ENCODE data around the gene GPATCH8. TPM values are rescaled to one million over a fixed set of nuclear protein-coding genes. Genes with fewer than 3 reads are reported as not detected.
"Not testable (repeated sequence)": the region's sequence is repeated elsewhere in the genome, so short reads cannot be mapped to it uniquely, and the experiment has no call there.

GPATCH8 gene
- total RNA-seq, 4 donors from 2014 or later = 39.6 to 91.6 (median 48.3) TPM

DNA sequence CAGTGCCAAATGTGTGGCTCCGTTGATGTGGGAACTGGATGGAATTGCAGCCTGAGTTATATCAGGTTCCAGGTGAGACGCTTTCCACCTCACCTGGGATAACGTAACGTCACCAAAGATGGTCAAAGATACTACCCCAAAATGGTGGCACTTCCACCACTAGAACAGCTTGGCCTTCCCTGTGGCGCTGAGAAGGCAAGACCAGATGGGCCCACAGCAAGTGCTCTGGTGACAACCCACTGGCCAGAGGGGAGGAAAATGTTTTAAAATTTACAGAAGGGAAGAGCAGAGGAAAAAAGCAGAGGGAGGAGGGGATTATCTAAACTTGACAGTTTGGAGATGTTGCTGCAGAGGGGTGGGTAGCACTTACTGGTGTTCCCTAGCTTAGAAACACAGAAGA lies 106.3 kb downstream of the GPATCH8 start:
- TF ChIP-seq CTCF (IDR thresholded peaks at IDR 0.05) = no peak
- Histone ChIP-seq H3K4me1 (no peaks in the 10 kb centered on the region), H3K4me3 (no peak overlapping the region), H3K36me3 (peaks cover 0 to 50% (median 0%) of the 10 kb centered on the region in 3 donors), H3K27ac (no peak overlapping the region), H3K9me3 (no peaks in the 10 kb centered on the region), H3K27me3 (no peaks in the 10 kb centered on the region)
- DNase-seq = no peak

GRCh38 chr17:44394833-44395232 lies 108.4 kb downstream of the GPATCH8 start:
- Histone ChIP-seq H3K27me3 (no peaks in the 10 kb centered on the region), H3K4me3 (no peak overlapping the region), H3K36me3 (peaks cover 0 to 29% (median 0%) of the 10 kb centered on the region in 3 donors), H3K4me1 (no peaks in the 10 kb centered on the region), H3K9me3 (no peaks in the 10 kb centered on the region), H3K27ac (no peak overlapping the region)
- DNase-seq = no peak
- TF ChIP-seq CTCF (IDR thresholded peaks at IDR 0.05) (no peak), POLR2A (IDR thresholded peaks at IDR 0.05) (no peak)

- not testable (repeated sequence) for H3K4me1 ChIP-seq, H3K27me3 ChIP-seq, H3K27ac ChIP-seq, H3K9me3 ChIP-seq, H3K4me3 ChIP-seq, DNase-seq
- H3K36me3 ChIP-seq = peaks cover 0 to 22% (median 0%) of the 10 kb centered on the region in 3 donors
Observed at GRCh38 chr17:44394112-44394511, 109.1 kb downstream of the GPATCH8 start.

DNA sequence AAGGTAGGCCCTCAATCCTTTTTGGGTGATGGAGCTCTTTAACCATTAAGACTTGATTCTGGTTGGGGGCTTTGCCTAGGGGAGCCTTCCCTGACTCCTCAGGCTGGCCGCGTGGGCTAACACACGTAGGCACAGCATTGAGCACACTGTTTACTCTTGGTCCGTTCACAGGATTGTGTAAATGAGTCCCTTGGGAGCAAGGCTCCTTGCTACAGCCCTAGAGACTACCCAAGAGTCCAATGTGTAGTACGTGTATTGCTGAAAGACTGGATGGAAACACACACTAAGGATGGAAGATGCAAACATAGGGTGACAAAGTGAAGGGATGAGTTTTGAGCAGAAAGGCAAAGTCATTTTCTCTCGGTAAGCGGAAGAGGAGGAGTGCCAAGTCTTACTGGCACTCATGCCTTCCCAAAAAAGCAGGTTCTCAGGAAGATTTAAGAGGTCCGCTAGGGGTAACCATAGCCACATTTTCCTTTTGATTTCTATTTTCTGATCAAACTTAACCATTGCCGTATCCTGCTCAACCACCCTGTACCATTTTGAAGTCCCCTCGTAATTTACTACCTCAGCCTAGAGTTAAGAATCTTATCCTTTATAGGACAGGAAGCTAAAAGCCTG lies 112.8 kb downstream of the GPATCH8 start:
- no peak for TF ChIP-seq POLR2A (IDR thresholded peaks at IDR 0.05)
- TF ChIP-seq CTCF (IDR thresholded peaks at IDR 0.05) = no peak
- Histone ChIP-seq H3K36me3 (no peaks in the 10 kb centered on the region), H3K9me3 (no peaks in the 10 kb centered on the region), H3K27me3 (no peaks in the 10 kb centered on the region), H3K27ac (no peak overlapping the region), H3K4me1 (peaks cover 0 to 8% (median 7%) of the 10 kb centered on the region in 4 donors), H3K4me3 (no peak overlapping the region)
- no peak for DNase-seq

GRCh38 chr17:44389723-44390202 lies 113.4 kb downstream of the GPATCH8 start:
- Histone ChIP-seq H3K4me3 (no peak overlapping the region), H3K27ac (no peak overlapping the region), H3K36me3 (no peaks in the 10 kb centered on the region), H3K9me3 (no peaks in the 10 kb centered on the region), H3K27me3 (no peaks in the 10 kb centered on the region), H3K4me1 (peaks cover 0 to 13% (median 8%) of the 10 kb centered on the region in 4 donors)
- DNase-seq = no peak
- no peak for TF ChIP-seq POLR2A (IDR thresholded peaks at IDR 0.05)
- TF ChIP-seq CTCF (IDR thresholded peaks at IDR 0.05) = no peak

DNA sequence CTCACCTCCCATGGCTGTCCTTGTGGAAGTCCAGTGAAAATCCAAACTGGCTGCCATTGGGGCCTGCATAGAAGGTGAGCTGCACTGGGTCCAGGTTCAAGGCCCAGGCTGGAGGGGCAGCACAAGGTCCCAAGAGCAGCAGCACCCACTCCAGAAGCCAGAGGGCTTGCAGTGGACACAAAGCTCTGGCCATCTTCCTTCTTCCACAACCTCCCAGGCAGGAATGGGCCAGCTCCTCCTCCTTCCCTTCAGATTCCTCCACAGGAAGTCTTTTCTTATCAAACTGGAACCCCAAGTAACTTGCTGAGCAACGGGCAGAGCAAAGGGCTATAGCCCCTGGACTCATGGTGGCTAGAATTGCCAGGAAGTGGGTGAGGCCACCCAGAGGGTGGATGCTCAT lies 113.9 kb downstream of the GPATCH8 start, which contains the start of gene ITGA2B:
Gene ITGA2B, minus strand, starts transcription at position 369 of the 400 bp plus-strand sequence. Its CDS starts 176 bp downstream, at position 193.
- Histone ChIP-seq H3K27ac (no peak within 1 kb of the TSS), H3K27me3 (no peaks in the 10 kb centered on the region)

More for the DNA sequence above, 113.9 kb downstream of the GPATCH8 start, which contains the start of gene ITGA2B:
- DNase-seq = no peak
- Histone ChIP-seq H3K36me3 (no peaks in the 10 kb centered on the region), H3K4me3 (no peak within 1 kb of the TSS), H3K9me3 (no peaks in the 10 kb centered on the region), H3K4me1 (peaks cover 0 to 18% (median 8%) of the 10 kb centered on the region in 4 donors)
- TF ChIP-seq POLR2A (IDR thresholded peaks at IDR 0.05) (no peak), CTCF (IDR thresholded peaks at IDR 0.05) (no peak)

Data from Peyer's patch (tissue), 4 donors.